ENCODE data around the gene DENND4B.
A peak's percentile ranks its signal among the peaks of the same experiment; 100 is the strongest.

The DENND4B gene

DNA sequence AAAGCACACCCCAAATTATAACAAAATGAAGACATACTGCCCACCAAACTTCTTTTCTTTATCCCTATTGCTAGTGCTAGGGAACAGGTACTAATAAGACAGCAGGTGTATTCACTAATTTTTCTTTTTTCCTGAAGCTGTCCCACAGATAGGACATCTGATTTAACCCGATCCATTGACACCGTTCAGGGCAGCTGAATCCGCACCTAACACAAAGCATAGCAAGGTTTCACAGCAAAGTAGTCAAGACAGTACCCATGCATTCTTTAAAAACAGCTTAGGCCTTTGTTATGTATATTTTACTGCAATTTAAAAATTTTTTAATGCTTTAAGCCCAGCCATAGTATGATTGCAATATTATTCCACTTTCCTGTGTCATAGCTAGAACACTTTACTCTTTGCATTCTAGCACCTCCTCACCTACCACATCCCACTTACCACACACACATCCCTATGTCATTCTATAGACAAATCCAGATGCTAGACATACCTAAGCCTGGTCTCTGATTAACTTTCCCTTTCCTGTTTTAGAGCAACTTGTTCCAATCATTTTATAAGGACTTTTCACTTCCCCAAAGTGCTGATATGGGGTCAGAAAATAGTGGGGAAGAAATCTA, 64.1 kb downstream of the DENND4B start:
- DNase-seq (ENCODE audit: low read depth) = no peak

DNA sequence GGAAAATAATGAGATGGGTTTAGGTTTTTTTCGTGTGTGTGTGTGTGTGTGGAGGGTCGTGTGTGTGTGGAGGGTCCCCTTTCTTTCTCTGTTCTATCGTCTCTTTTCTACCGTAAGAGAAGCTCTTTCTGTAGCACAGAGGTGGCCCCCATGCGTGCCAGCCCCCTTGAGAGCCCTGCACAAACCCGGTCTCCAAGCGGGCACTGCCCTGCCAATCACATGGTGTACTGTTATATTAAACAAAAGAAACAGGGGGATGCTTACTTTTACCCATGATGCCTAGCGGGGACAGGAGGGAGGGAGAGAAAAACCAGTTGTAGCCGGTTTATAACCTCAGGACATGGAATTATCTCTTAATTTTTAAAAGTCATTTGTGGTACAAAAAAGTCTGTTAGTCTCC, 64.8 kb downstream of the DENND4B start:
- peak; percentile 23 for DNase-seq (ENCODE audit: low read depth)

DNA sequence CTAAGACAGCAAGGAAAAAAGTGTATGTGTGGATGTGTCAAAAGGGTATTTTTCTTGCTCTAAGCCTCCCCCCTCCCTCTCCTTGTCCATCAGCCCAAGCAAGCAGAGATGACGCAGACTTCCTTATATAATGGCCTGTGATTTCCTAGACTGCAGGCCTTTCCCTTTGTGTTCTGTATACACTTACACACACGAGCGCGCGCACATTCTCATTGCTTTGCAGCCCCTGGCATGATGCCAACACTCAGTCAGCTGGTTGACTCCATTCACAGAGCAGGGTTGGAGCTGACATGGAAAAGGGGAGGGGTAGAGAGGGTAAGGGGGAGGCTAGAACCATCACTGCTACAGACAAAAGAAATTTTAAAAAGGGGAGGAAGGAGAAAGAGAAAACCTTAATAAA, 65.6 kb downstream of the DENND4B start:
- DNase-seq (ENCODE audit: low read depth) = peak; percentile 86

DNA sequence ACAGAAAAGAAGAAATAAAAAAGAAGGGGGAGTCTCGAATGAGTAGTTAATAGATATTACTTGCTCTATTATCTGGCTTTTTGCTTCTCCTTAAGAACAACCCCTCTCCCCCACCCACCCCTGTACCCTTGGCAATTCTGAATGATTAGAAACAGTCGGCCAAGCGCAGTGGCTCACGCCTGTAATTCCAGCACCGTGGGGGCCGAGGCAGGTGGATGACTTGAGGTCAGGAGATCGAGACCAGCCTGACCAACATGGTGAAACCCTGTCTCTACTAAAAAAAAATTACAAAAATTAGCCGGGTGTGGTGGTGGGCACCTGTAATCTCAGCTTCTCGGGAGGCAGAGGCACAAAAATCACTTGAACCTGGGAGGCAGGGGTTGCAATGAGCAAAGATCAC, 66.5 kb downstream of the DENND4B start:
- no peak for DNase-seq (ENCODE audit: low read depth)
